Effector CD4-positive, alpha-beta T cell (primary cell): ENCODE results near the gene IL11. TPM values are rescaled to one million over a fixed set of nuclear protein-coding genes. Genes with fewer than 3 reads are reported as not detected.
A peak's percentile ranks its signal among the peaks of the same experiment; 100 is the strongest.
"Not testable (repeated sequence)": the region's sequence is repeated elsewhere in the genome, so short reads cannot be mapped to it uniquely, and the experiment has no call there.

Source experiments
- DNase-seq: peaks from one replicate; pipeline ENCODE4 v3.0.0-alpha.2; 2020
- total RNA-seq: gene quantifications from one replicate; lab custom pipeline; 2026; lab: John Stamatoyannopoulos, UW

The IL11 gene
- total RNA-seq, result not detected

- no peak for DNase-seq
Measured at GRCh38 chr19:55370305-55370988, at the start of gene IL11. Gene IL11, minus strand, starts transcription at chr19:55370463. Its CDS starts 153 bp downstream, at chr19:55370310.

DNA sequence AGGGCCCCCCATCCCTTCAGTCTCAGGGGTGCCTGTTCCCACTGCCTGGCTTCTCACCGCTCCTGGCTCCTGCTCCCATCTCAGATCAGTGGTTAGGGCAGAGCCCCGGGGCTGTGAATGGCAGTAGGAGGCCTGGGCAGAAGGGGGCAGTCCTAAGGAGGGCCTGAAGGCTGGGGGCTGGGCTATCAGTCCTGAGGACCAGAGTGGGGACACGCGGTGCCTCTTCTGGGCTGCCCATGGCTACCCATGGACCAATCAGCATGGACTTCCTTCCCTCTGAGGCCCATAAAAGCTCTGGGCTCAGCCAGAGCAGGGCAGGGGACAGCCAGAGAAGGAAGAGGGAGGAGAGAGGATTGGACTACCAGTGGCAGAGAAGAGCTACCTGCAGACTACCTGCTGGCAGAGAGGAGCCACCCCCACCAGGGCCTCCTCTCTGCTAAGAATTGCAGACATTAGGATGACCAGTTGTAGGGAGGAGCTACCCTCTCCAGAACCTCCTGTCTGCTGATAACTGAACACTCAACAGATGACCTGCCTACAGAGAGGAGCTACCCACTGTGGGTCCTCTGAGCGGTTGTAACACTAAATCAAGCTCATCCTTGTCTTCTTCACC is 49.5 kb upstream of the IL11 start:
- no peak for DNase-seq

- no peak for DNase-seq
Measured at GRCh38 chr19:55419103-55419502, 48.8 kb upstream of the IL11 start.

GRCh38 chr19:55418185-55418584 is 47.9 kb upstream of the IL11 start:
- peak; percentile 36 for DNase-seq

DNA sequence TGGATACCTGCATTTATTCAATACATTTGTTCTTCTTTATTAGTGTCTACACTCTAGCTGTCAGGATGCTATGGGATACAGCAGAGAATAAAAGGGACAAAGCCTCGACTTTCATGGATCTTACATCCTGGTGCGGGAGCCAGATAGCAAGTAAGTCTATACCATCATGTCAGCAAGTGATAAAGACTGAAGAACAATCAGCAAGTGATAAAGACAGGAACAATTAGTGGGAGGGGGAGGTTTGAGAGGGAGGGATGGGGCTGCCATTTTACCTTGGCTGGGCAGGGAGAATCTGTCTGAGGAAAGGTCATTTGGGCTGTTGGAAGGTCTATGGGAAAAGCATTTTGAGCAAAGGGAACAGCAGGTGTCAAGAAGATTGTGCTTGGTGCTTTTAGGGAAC is 39.9 kb upstream of the IL11 start:
- DNase-seq, result no peak

- DNase-seq, result not testable (repeated sequence)
Measured at GRCh38 chr19:55409179-55409578, 38.9 kb upstream of the IL11 start.

GRCh38 chr19:55408533-55408872 is 38.2 kb upstream of the IL11 start:
- no peak for DNase-seq

GRCh38 chr19:55407800-55408532 is 37.7 kb upstream of the IL11 start:
- peak; percentile 95 for DNase-seq

- not testable (repeated sequence) for DNase-seq
Measured at GRCh38 chr19:55407550-55407799, 37.2 kb upstream of the IL11 start, which contains the start of gene UBE2S. Gene UBE2S, minus strand, starts transcription at chr19:55407788. Its CDS starts 199 bp downstream, at chr19:55407589.

DNA sequence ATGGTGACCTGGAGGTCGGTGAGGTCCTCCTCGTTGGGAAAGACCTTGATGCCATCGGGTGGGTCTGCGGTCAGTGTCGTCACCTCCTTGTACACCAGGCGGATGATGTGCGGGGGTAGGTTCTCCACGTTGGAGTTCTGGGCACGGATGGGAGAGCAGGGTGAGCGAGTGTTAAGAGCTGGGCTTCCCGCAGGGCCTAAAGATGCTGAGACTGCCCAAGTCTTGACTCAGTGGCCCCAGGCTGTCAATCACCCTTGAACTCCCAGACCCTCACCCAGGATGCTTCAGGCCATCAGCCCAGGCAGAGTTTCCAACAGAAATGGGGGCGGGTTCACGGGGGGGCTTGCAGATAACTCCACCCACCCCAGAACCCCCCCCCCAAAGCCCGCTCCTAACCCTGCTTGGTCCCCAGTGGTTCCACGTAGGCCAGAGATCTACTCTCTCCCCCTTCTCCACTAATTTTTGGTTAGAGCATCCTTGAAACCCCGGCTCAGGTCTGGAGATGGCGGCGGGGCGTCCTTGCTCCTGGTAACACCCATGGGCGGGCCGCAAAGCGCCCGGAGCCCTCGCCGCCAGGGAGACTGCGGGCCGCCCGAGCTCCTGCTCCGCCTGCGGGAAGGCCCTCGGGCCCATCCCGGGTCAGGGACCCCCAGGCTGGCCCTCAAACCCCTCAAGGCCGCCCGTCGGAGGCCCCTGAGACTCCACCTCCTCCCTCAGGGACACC is 36.7 kb upstream of the IL11 start:
- DNase-seq, result no peak

DNA sequence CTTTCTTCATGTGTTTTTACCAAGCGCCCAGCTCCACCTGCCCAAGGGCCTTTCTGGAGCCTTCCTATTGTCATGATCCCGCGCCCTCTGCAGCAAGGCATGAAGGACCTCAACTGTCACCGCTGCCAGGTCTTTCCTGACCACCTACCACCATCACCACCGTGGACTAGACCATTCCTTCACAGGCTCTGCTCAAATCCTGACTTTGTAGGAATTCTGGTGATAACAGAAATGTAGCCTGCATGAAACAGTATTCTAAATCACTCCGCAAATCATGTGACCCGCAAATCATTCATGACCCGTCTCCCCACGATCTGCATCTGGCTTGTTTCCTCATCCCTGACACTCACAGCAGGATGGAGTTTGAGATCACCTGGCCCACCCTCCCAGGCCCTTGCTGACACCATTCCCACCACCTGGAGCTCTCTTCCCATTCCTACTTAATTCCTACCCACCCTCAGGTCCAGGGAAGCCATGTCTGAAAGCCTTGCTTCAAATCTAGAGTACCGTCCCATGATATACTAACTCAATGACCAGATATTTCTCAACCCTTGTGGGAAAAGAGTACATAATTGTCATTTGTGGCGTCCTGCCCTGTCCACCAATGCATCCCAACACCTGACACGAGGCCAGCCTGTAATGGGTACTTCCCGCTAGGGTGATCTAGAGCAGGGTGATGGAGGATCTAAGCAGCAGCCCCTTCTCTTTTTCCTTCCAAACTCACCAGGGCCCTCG is 36.0 kb upstream of the IL11 start:
- DNase-seq, result no peak

DNA sequence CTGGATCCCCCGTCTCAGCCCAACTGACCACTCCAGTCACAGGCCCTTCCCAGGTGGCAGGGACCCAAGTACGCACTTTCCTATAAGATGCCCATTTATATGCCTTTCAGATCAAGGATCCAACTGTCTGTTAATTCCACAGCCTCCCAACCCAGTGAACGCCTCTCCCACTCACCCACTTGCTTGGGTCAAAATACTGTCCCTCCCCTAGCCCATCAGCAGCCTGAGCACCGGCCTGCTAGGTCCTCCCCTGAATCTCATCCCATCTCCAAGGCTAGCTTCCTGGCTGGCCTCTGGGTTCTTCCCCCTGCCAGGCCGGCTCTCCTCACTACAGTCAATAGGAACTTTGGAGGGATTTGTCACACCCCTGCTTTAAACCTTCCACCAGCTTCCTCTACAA is 35.4 kb upstream of the IL11 start:
- no peak for DNase-seq

GRCh38 chr19:55402509-55402908 is 32.2 kb upstream of the IL11 start:
- DNase-seq, result no peak

- DNase-seq, result not testable (repeated sequence)
Measured at GRCh38 chr19:55401390-55401789, 31.1 kb upstream of the IL11 start.

GRCh38 chr19:55400281-55401087 is 30.2 kb upstream of the IL11 start:
- no peak for DNase-seq

- no peak for DNase-seq
Measured at GRCh38 chr19:55398200-55398925, 28.1 kb upstream of the IL11 start.

GRCh38 chr19:55392820-55393761 is 22.8 kb upstream of the IL11 start:
- no peak for DNase-seq

GRCh38 chr19:55391702-55392615 is 21.7 kb upstream of the IL11 start:
- no peak for DNase-seq

GRCh38 chr19:55391191-55391670 is 21.0 kb upstream of the IL11 start:
- no peak for DNase-seq
